B cell (primary cell): ENCODE results near the gene DLL1. TPM values are rescaled to one million over a fixed set of nuclear protein-coding genes. Genes with fewer than 3 reads are reported as not detected.

Experiments used
- ATAC-seq: fragments of 200-7000 bp; cut with Tn5 transposase; one replicate; pipeline ENCODE4 v1.10.0; 2021; ENCODE audit warnings: low read depth, mild to moderate bottlenecking, moderate number of reproducible peaks, moderate library complexity
- CTCF ChIA-PET: fragments of 350-600 bp; sonication (Branson Sonifier 250); formaldehyde crosslinking; loops from one replicate; lab custom pipeline; 2021; ENCODE audit warnings: antibody characterized with exemption, inconsistent platforms; lab: Charles Lee
- POLR2A ChIA-PET: fragments of 350-600 bp; sonication (Branson Sonifier 250); formaldehyde crosslinking; loops from one replicate; lab custom pipeline; 2021; ENCODE audit warnings: antibody characterized with exemption; lab: Charles Lee
- DNase-seq: peaks from one replicate; pipeline ENCODE4 v3.0.0; 2013
- H2AFZ ChIP-seq: 2 replicates; pipeline ENCODE4 v1.6.1; 2012; ENCODE audit warnings: mild to moderate bottlenecking, low read depth, low read length; ENCODE audit not compliant: insufficient read depth, poor library complexity, severe bottlenecking
- H3K27ac ChIP-seq, 2 donors: 1 replicate in 1 of 2; 2 replicates in 1 of 2; pipeline ENCODE4 v1.5.1; 2012 to 2013; ENCODE audit warnings: low read length in 2 of 2, mild to moderate bottlenecking in 2 of 2, moderate library complexity in 1 of 2
- H3K27me3 ChIP-seq, 4 experiments: fragments of 200-600 bp in 1 of 4; sonication (generic) in 1 of 4; replicated peaks in 1 of 4; 1 replicate in 2 of 4; 2 replicates in 2 of 4; pipeline versions ENCODE4 v1.6.1 to v1.7.0; 2013 to 2016; ENCODE audit warnings: low read length in 3 of 4, mild to moderate bottlenecking in 2 of 4, mixed read lengths in 1 of 4, moderate library complexity in 1 of 4; ENCODE audit not compliant: insufficient read depth in 4 of 4, control insufficient read depth in 3 of 4; ENCODE audit errors: control extremely low read depth in 1 of 4
- H3K36me3 ChIP-seq, 2 experiments: replicated peaks in 1 of 2; 1 replicate in 1 of 2; 2 replicates in 1 of 2; pipeline versions ENCODE4 v1.6.1 to v1.7.1; 2013; ENCODE audit warnings: low read length in 1 of 2; ENCODE audit not compliant: insufficient read depth in 2 of 2, control insufficient read depth in 1 of 2; ENCODE audit errors: control extremely low read depth in 1 of 2, extremely low read depth in 1 of 2
- H3K4me1 ChIP-seq, 2 donors: fragments of 200-600 bp in 1 of 2; sonication (generic) in 1 of 2; 1 replicate in 1 of 2; 2 replicates in 1 of 2; pipeline versions ENCODE4 v1.5.1 to v1.6.1; 2013 to 2017; ENCODE audit warnings: low read length in 2 of 2; ENCODE audit not compliant: control insufficient read depth in 2 of 2, insufficient read depth in 2 of 2
- H3K4me2 ChIP-seq: replicated peaks from 2 replicates; pipeline ENCODE3; 2012; ENCODE audit warnings: mild to moderate bottlenecking, low read depth, low read length; ENCODE audit not compliant: poor library complexity, severe bottlenecking
- H3K4me3 ChIP-seq, 5 experiments: fragments of 200-600 bp in 1 of 5; sonication (generic) in 1 of 5; 1 replicate in 3 of 5; 2 replicates in 2 of 5; pipeline versions ENCODE4 v1.5.1 to v1.7.0; 2011 to 2016; ENCODE audit warnings: low read length in 4 of 5, mild to moderate bottlenecking in 4 of 5, low read depth in 2 of 5, control low read depth in 1 of 5, moderate library complexity in 1 of 5; ENCODE audit not compliant: insufficient read depth in 1 of 5; ENCODE audit errors: control extremely low read depth in 1 of 5, extremely low read depth in 1 of 5
- H3K79me2 ChIP-seq: fragments of 200-600 bp; sonication (generic); one replicate; pipeline ENCODE4 v1.6.0; 2016; ENCODE audit warnings: low read length; ENCODE audit not compliant: control insufficient read depth, insufficient read depth
- H3K9ac ChIP-seq: fragments of 200-600 bp; sonication (generic); 2 replicates; pipeline ENCODE4 v1.6.1; 2017; ENCODE audit warnings: mild to moderate bottlenecking, low read length, moderate library complexity
- H3K9me3 ChIP-seq, 3 donors: one replicate each; pipeline versions ENCODE4 v1.6.1 to v1.7.1; 2013; ENCODE audit warnings: low read length in 2 of 3; ENCODE audit not compliant: control insufficient read depth in 2 of 3, insufficient read depth in 1 of 3; ENCODE audit errors: control extremely low read depth in 1 of 3
- H4K20me1 ChIP-seq: 2 replicates; pipeline ENCODE4 v1.6.0; 2012; ENCODE audit warnings: mild to moderate bottlenecking, low read length; ENCODE audit not compliant: insufficient read depth, control insufficient read depth, poor library complexity, severe bottlenecking
- H3K27ac Mint-ChIP-seq: one replicate; pipeline ENCODE4 v1.8.0; 2021; ENCODE audit warnings: mixed read lengths
- H3K27me3 Mint-ChIP-seq: one replicate; pipeline ENCODE4 v1.8.0; 2021; ENCODE audit warnings: mixed read lengths
- H3K4me1 Mint-ChIP-seq: one replicate; pipeline ENCODE4 v1.8.0; 2021; ENCODE audit warnings: mixed read lengths
- H3K4me3 Mint-ChIP-seq: one replicate; pipeline ENCODE4 v1.8.0; 2021; ENCODE audit warnings: mixed read lengths
- H3K9me3 Mint-ChIP-seq: one replicate; pipeline ENCODE4 v1.8.0; 2022; ENCODE audit warnings: mixed read lengths; ENCODE audit not compliant: insufficient read depth
- CTCF ChIP-seq: fragments of 200-600 bp; IDR thresholded peaks from one replicate; pipeline ENCODE4 v1.8.0; 2022; ENCODE audit warnings: antibody characterized with exemption, mild to moderate bottlenecking
- EZH2 ChIP-seq: IDR thresholded peaks from 2 replicates; pipeline ENCODE4 v1.6.1; 2012; ENCODE audit warnings: borderline replicate concordance, low read depth, mild to moderate bottlenecking, moderate library complexity, low read length; ENCODE audit not compliant: insufficient read depth, poor library complexity, severe bottlenecking
- WGBS: methylation state at CpG from one replicate; pipeline ENCODE4 v1.1.5; 2013; ENCODE audit warnings: missing lambda C conversion rate; ENCODE audit not compliant: insufficient coverage; 5-methylcytosine and 5-hydroxymethylcytosine counted together
- intact Hi-C: fragments of 100-400 bp; cut with micrococcal nuclease; formaldehyde crosslinking; loops from one replicate; pipeline ENCODE4 v1.10.0; 2022
- polyA plus RNA-seq: library from polyadenylated mRNA; depleted of rRNA; stranded (reverse); fragments of >200 nt; gene quantifications from 2 replicates; pipeline ENCODE4 v1.2.3, GENCODE V29; 2012
- total RNA-seq, 2 donors: library from RNA; stranded (reverse); fragments of 120-200 nt in 1 of 2; gene quantifications; 1 replicate in 1 of 2; 2 replicates in 1 of 2; pipeline versions ENCODE4 v1.2.3 to v1.2.4, GENCODE V29; 2013 to 2022

The DLL1 gene
- total and polyA plus RNA-seq, 2 donors (not counting 1 experiment from before 2014, with no cell fraction given), result 1.6 to 6.8 TPM

- Mint-ChIP-seq H3K9me3 (no peaks in the 10 kb centered on the region), H3K27ac (peak overlapping the region; percentile 86), H3K4me3 (peak overlapping the region; percentile 93), H3K4me1 (peaks cover 22% of the 10 kb centered on the region), H3K27me3 (no peaks in the 10 kb centered on the region)
- Histone ChIP-seq H4K20me1 (no peaks in the 10 kb centered on the region), H3K27me3 (no peaks in the 10 kb centered on the region), H3K4me2 (peak overlapping the region; percentile 75), H3K27ac (peak overlapping the region; percentile 57 to 66), H3K4me1 (peaks cover 12 to 20% of the 10 kb centered on the region in 2 donors), H3K9ac (peak overlapping the region; percentile 67), H2AFZ (peak overlapping the region; percentile 71), H3K4me3 (peak overlapping the region; percentile 45 to 64 (median 60)), H3K79me2 (no peaks in the 10 kb centered on the region), H3K9me3 (peaks cover 0 to 24% (median 0%) of the 10 kb centered on the region in 3 donors), H3K36me3 (no peaks in the 10 kb centered on the region)
- peak; percentile 86 for DNase-seq
- ChIA-PET CTCF (interaction anchor here (1.0 kb wide), 1 partner anchor 156 kb away, joined by 3 read pairs; no protein-coding TSS in a partner anchor), POLR2A (interaction anchor here (1.0 to 1.1 kb wide), 2 partner anchors 8 to 19 kb away, joined by 3 read pairs; partner anchors contain the start of gene DLL1)
- peak; percentile 87 for ATAC-seq
- TF ChIP-seq CTCF (no peak), EZH2 (no peak)
- intact Hi-C loops, result loop anchor here (1.0 kb wide), 1 partner anchor 34 kb away; the partner anchor contains the start of gene FAM120B
- WGBS, result 9% methylated on average over 29 of the region's 32 CpGs
These were observed 19.0 kb downstream of the DLL1 start for GRCh38 chr6:170271771-170272314.

- DNase-seq (no peak), ATAC-seq (no peak)
- Histone ChIP-seq H3K27ac (no peak overlapping the region), H3K27me3 (no peaks in the 10 kb centered on the region), H4K20me1 (no peaks in the 10 kb centered on the region), H3K9ac (peak overlapping the region; percentile 67), H3K79me2 (no peaks in the 10 kb centered on the region), H3K4me3 (peak overlapping the region in 4 of 5 experiments; percentile 54 to 64 (median 61)), H2AFZ (peak overlapping the region; percentile 71), H3K9me3 (peaks cover 0 to 22% (median 0%) of the 10 kb centered on the region in 3 donors), H3K36me3 (no peaks in the 10 kb centered on the region), H3K4me1 (peaks cover 12 to 20% of the 10 kb centered on the region in 2 donors), H3K4me2 (peak overlapping the region; percentile 75)
- intact Hi-C loops, result no loop called here
- POLR2A ChIA-PET, result no interaction called here
- CTCF ChIA-PET, result interaction anchor here (0.7 kb wide), 1 partner anchor 439 kb away, joined by 3 read pairs; no protein-coding TSS in a partner anchor
- TF ChIP-seq CTCF, result no peak
- no peak for TF ChIP-seq EZH2
- Mint-ChIP-seq H3K27ac (no peak overlapping the region), H3K27me3 (peaks cover 4% of the 10 kb centered on the region), H3K9me3 (no peaks in the 10 kb centered on the region), H3K4me1 (peaks cover 22% of the 10 kb centered on the region), H3K4me3 (peak overlapping the region; percentile 93)
- WGBS, result 97% methylated on average over 13 of the region's 19 CpGs
These were observed 19.8 kb downstream of the DLL1 start for GRCh38 chr6:170270984-170271593.
